ENCODE results near the gene ANKH.

The ANKH gene

DNA sequence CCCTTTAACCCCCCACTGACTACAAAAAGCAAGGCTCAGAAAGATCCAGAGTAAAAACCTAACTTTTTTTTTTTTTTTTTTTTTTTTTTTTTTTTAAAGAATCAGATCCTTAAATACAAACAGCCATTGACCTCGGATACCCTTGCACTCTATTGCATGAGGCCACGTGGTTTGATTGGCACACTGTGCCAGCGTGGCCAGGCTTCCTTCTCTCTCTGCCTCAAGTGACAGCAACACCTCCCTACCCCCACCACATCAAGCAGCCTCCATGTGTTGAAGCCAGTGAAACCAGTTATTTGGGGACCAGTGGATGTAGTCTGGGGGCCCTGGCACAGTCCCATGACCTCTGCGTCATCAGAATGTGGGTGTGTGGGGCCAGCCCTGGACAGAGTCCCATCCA is 135.6 kb downstream of the ANKH start:
- DNase-seq (ENCODE audit: low spot score), result no peak

DNA sequence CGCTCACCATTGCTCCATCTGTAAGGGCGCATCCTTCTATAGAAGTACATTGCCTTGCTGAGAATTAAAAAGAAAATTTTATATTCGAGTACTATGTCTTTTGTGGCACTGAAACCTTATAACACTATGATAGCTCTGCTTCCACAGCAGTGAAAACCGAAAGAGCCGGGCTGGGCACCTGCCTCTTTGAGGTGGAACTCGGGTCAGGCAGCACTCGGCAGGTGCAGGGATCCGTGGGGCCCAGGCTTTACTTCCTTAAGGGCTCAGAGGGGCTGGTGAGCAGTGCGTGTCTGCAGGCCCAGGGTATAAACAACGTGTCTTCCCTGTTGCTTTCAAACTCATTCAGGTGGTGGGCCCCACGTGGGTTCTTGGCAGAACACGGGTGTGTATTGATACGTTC is 137.2 kb downstream of the ANKH start:
- DNase-seq (ENCODE audit: low spot score), result no peak

DNA sequence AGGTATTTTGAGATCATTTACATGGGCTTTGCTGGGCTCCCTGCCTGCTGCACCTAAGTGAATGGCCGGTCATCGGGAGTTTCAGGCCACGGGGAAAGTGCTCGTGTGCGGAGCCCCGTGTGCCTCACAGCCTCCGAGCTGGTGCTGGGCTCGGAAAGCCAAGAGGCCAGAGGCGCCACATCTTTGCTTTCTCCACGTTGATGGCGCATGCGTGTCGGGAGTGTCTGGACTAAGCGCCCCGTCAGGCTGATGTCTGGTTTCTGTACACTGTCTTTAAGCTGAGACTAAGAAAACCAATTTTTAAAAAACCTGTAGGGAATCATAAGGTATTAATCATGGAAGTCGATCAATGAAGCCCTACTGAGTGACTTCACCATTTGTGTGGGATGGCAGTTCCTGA is 137.9 kb downstream of the ANKH start:
- no peak for DNase-seq (ENCODE audit: low spot score)

DNA sequence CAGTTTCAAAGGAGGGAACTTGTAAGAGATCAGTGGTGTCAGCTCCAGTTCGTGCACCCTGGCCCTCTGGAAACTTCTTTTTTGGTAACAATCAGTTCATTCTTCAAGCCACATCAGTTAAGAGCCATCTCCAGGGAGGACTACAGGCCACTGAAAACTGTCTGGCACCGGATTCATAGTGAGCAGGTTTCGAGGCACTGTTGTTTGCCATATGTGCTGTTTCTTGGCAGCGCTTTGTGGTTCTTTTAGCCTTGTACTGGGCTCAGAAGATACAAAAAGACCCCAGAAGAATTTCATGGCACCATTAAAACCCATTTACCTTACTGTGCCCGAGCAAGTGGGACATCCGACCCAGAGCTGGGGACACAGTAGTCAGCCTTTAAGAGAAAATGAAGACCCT is 138.6 kb downstream of the ANKH start:
- no peak for DNase-seq (ENCODE audit: low spot score)

DNA sequence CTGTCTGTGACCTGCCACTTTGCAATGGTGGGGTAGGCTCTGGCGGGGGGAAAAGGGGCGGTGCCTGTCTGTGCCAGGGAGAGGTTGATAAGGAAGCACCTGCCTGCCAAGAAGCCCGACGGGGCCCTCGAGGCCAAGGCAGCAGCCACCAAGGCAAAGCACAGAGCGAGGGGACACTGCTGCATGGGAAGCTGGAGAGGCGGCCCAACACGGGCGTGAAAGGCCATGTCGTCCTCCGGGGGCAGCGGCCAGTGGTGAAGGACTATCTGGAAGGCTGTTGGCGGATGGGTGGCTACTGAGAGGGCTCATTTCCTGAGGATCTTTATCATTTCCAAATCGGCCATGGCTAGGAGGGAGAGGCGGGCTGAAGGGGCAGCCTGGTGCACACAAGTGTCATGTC is 140.7 kb downstream of the ANKH start:
- DNase-seq (ENCODE audit: low spot score), result no peak

DNA sequence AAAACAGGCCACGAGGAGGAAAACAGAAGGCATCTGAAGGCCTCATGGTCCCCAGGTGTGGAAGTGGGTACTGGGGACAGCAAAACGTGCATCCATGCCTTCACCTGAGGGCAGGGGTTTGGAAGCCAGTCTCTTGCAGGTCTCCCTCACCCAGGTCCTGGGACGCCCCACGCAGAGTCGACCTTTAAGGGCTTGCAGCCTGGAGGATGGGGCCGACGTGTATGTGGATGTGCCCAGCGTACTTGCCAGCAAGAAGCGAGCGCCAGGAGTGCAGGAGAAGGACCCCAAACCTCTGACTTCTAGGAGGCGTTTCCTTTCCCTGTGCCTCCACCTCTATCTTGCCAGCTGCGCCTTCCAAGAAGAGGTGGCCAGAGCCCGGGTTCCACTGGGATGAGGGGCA is 141.1 kb downstream of the ANKH start:
- DNase-seq (ENCODE audit: low spot score), result no peak

DNA sequence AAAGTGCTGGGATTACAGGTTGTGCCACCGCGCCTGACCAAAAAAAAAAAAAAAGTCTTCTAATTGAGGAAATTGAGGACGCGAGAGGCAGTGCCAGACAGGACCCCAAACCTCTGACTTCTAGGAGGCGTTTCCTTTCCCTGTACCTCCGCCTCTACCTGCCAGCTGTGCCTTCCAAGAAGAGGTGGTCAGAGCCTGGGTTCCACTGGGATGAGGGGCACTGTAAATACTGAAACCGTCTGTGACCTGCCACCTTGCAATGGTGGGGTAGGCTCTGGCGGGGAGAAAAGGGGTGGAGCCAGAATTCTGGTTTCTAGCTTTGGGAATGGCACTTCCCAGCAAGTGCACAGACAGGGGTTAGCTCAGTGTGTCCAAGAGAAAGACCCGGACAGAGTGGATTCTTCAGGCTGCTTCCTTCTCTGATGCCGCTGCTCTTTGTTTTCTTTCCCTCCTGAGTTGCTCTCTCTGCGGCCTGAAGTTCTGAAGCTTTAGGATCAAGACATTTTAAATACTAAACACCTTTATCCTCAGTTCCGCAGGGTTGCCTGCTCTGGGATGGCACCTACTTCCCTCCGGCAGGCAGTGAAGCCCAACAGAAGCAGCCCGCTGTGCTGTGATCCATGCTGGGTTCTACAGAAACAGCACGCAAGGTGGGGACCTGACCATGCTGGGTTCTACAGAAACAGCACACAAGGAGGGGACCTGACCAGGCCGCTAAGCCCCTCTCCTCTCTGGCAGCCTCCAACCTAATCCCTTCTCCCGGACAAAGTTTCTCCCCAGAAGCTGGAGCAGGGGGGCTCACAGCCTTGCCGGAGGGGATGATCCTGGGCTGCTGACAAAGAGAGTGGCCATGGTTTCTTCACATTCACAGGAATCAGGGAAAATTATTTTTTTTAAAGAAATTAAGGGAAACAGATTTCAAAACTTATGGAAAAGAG is 141.9 kb downstream of the ANKH start:
- no peak for DNase-seq (ENCODE audit: low spot score)

DNA sequence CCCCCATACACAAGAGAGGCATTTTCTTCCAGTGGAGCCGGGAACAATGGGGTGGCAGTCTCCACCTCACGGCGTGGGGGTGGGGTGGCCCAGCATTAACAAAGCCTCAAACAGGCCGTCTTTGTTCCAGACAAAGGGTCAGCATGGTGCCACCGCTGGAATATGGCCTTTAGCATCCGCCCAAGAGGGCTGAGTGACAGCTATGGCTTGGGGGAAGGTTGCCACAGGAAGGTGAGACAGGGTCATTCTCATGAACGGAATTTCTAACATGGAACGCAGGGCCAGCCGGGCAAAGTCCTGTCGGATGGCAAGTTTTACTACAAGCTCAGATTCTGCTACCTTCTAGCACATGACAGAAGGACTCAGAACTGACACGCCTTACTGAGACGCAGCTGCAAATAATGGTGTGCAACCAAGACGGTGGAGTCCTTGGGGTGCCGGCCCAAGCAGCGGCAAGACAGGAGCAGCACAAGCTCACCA is 143.1 kb downstream of the ANKH start:
- DNase-seq (ENCODE audit: low spot score), result no peak

DNA sequence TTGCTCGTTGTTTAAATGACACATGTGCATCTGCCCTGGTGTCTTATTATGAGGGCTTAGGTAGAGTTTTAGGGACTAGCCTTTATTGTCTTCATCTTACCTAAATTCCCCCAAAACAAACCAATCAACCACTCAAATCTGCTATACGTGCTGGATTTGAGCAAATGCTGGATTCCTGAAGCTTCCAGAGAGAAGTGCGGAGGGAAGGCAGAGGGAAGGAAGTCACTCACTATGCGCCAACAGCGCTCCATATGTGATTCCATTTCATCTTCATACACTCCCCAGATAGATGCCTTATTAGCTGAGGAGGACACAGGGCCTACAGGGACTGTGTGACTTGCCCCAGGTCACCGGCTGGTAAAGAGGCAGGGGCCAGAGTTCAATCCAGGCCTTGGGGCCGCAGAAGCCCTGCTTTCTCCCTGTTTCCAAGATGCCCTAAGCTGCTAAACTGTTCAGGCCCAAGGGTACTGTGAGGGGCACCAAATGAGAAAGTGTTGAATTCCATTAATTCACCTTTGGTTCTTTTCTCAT is 143.6 kb downstream of the ANKH start:
- DNase-seq (ENCODE audit: low spot score), result no peak

DNA sequence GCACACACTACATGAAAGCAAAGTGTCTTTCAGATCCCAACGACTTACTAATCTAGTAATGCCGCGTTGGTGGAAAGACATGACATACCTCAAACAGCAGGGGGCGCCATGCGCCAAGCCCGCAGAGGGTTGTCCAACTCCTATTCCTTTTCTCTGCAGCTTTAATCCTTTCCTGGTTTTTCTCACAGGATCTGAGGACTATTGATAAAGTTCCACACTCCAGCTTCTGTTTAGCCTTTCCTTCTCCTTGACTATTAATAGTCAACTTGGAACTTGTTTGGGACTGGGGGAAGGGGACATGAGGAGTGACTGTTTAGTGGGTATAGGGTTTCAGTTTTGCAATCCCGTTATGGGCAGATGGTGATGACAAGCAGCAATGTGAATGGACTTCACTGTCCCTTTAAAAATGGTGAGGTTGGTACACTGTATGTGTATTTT is 144.1 kb downstream of the ANKH start:
- peak; percentile 72 for DNase-seq (ENCODE audit: low spot score)

DNA sequence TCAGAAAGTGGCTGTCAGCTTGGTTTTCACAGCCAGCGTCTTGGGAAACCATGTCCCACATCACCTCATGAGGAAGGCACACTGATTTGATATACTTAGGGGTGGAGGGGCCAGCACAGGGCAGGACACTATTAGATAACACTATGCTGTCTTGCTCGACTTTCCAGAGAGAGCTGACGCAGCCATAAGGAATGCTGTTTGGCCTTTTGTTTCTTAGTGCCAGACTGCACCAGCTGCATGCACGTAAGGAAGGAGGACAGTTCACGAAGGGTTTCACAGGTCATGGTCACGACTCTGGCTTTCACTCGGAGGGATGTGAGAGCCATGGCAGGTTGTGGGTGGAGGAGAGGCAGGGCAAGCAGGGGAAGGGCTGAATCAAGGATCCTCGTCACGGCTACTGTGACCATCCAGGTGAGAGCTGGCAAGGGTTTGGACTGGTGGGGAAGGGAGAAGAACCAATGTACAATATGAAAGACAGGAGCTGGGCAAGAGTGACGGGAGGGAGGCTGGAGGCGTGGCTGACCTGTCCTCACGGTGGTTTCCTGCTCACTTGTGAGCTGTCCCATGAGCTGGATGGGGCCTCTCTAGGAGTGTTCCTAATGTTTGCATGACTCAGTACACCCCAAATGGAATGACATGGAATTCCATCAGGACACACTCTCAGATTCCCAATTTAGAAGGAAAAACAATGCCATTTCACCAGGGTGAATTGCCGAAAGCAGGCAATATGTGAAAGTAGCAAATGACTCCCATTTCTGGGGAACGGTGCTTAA is 145.3 kb downstream of the ANKH start:
- no peak for DNase-seq (ENCODE audit: low spot score)

DNA sequence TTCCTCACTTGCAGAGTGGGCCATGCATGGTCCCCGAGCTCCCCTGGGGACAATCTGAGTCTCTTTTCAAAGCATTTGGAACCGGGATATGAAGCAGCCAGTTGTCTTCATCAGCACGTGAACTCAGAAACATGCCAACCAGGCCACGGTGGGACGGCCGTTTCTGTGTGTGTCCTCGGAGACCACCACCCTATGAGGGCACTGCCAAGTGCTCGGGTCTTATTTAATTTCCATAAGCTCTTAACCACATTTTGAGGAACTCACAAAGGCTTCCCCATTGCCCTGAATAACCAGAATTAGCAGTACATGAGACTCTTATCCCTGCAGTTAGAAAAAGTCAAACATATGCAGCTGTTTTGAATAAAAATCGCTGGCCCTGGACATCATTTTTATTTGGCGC is 146.9 kb downstream of the ANKH start:
- no peak for DNase-seq (ENCODE audit: low spot score)

DNA sequence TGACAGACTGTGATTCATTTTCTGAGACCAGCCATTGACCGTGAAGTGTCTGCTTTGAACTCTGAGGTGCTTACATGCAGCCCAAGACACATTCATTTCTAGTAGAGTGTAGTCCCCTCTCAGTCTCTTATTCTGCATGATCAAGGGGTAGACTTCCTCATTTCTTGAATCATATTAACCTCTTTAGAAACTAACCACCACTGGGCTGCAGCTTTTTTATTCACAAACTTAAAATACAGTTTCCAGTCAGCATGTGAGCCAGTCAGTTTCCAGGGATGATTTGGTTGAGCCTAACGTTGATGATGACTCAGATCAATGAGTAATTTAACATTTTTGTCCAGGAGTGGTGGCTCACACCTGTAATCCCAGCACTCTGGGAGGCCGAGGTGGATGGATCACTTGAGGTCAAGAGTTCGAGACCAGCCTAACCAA is 147.9 kb downstream of the ANKH start:
- DNase-seq (ENCODE audit: low spot score), result peak; percentile 52

DNA sequence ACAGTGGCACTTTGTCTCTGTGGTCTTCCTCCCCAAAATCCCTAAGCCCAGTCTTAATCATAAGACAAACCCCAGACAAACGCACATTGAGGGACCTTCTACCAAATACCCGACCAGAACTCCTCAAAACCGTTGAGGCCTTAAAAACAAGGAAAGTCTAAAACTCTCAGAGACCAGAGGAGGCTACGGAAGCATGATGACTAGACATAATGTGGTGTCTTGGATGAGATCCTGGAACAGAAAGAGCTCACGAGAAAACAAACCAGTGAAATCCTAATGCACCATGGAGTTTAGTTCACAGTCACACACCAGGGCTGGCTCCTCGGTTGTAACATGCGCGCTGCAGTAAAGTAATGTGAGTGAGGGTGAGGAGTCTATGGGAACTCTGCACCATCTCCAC is 148.7 kb downstream of the ANKH start:
- no peak for DNase-seq (ENCODE audit: low spot score)

DNA sequence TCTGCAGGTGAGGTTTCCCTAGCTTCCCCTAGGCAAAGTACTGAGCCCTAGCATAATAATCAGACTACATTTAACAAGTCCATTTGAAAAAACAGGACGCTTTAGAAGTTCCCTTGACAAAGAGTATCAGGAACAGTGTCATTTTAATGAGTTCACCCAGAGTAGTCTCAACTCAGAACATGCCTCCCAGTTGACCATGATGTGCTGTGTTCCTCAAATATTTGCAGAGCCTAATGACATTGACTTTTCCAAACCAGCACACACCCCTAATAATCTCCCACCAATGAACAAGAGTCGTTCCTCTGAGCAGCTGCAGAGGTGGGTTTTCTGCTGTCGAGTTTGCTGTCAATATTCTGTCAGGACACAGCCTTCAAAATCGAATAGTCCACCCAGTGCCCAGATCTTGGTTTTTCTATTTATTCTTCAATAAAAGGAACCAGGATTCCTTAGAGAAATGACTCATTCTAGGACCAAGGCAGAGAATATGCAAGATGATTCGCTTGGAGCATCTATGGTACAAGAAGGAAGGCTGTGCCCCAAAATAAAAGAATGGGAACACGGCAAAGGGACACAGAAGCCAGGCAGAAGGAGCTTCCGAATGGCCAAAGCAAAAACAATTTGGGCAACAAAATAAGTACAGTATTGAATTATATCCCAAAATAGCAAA is 149.5 kb downstream of the ANKH start:
- no peak for DNase-seq (ENCODE audit: low spot score)

DNA sequence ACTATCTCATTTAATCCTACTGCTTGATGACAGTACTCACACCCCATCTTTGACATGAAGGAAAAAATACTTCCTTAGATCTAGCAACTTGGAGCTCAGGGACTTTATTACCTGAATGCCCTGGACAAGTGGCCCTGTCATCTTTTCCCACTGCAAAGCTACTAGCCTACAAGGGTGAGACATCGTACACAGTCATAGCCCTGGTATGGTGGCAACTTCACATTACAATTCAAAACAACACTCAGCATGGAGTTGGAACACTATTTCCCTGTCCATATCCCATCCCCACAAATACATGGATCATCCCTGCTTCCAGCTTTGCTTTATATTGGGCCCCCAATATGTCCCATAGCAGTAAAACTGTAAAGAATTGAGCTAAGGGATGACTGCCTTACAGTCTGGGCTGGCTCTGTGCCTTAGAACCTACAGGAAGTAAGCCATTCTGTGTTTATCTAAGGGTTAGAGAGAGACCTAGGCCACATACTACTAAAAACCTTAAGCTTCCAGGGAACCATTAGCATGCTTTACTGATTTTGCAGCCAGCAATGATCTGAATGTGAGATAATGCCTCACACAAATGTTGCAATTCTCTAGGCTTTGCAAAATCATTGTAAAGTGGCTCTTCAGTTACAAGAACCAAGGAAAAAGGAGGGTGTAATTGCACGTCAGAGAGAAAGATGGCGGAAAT is 151.2 kb downstream of the ANKH start:
- DNase-seq (ENCODE audit: low spot score), result no peak

DNA sequence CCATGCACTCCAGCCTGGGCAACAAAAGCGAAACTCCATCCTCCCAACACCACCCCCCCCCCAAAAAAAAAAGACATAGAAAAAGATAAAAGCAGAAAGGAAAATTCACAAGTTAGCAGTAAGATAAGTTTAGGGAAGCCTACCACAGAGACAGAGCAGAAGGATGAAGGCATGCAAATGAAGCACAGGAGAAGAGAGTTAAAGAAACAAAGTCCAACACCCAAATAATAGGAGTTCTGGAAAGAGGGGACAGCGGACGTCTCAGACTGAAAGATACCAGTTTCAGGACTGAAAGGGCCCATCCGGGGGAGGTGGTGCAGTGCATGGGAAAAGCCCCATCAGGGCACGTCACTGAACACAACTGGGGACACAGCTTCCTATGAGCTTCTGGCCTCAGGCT is 152.8 kb downstream of the ANKH start:
- DNase-seq (ENCODE audit: low spot score), result no peak

DNA sequence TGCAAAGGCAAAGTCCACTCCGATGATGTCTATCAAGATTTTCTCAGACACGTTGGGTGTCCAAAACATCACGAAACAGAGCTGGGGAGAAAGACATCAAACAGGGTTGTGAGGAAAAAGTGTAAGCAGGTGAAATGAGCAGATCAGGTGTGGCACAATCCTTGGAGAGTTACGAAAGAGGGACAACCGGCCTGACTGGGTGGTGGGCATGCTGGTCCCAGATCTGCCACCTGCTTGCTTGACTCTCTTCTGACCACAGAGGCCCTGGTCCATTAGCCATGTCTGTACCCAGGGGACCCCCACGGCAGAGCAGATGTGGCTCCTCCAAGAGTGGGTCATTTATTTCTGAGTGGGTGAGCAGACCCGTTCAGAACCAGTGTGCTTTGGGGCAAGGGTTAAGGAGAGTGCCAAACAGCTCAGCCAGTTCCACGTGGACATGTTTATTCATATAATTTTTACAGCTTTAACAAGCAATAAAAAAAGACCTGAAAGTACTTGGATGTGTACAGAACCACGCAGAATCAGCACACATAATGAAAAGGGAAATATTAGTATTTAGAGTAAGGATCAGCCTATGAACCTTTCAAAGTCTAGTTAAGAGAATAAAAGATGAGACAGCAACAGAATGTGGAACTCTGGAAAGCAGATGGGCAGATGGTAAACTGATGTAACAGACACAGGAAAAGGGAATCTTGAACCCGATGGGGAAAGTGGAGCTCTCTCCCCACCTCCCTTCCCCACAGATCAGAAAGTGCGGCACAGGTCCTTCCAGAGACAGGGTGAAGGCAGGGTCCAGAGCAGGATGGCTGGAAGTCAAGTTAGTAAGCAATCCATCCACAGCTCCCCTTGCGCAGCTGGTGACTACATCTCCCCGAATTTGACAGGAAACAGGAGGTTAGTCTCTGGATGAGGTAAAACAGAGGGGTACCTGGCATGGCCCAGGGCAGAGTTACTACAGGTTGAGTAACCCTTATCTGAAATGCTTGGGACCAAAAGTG is 154.5 kb downstream of the ANKH start:
- DNase-seq (ENCODE audit: low spot score), result no peak

DNA sequence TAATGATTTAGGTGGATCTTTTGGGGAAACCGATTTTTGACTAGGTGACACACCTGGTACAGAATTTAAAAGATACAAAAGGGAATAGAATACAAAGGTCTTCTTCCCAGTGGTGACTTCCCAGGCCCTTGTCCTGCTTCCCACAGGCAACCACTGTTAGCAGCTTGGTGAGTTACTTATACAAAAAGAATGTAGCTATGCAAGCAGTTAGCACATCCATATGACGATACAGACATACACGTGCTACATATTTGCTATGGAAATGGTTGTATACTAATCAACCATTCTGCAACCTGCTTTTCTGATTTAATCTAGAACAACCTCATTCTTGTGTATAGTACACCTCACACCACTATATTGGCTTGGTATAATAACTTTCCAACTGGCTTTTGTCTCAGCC is 156.1 kb downstream of the ANKH start:
- no peak for DNase-seq (ENCODE audit: low spot score)

DNA sequence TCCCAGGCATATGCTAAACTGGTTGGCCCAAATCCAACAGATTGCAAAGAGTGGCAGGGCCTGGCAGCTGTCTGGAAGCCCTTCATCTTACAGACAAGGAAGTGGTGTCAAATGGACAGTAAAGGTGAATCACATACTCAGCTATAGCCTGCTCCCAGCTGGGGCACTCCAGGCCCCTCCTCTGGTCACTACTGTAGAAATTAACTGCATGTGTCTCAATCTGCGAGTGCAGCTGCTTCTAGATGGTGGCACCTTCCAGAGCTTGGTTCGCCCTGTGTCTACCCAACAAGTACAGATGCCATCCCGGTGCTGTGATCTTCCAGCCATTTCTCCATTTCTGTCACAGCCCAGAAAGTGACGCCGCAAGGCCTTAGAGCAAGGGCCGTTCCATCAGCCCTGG is 156.9 kb downstream of the ANKH start:
- no peak for DNase-seq (ENCODE audit: low spot score)
